Kidney (tissue), 14 donors: ENCODE measurements around the gene STK32B. TPM values are rescaled to one million over a fixed set of nuclear protein-coding genes. Genes with fewer than 3 reads are reported as not detected.

Experiments
- DNase-seq, 5 donors: peaks; one replicate each; pipeline ENCODE4 v3.0.0-alpha.2; 2013 to 2020
- FAIRE-seq: peaks from 2 replicates; lab custom pipeline; 2012; peaks lifted over from hg19 to GRCh38; lab: Jason Lieb, UNC
- H3K27ac ChIP-seq, 2 donors: one replicate each; pipeline ENCODE4 v1.7.0; 2013; ENCODE audit warnings: low read depth in 2 of 2, low read length in 2 of 2, inconsistent platforms in 1 of 2
- H3K27me3 ChIP-seq: one replicate; pipeline ENCODE4 v1.7.1; 2013; ENCODE audit warnings: low read length, inconsistent platforms; ENCODE audit not compliant: control insufficient read depth, insufficient read depth
- H3K36me3 ChIP-seq, 3 donors: one replicate each; pipeline versions ENCODE4 v1.7.0 to v1.7.1; 2013; ENCODE audit warnings: low read length in 3 of 3, control low read depth in 1 of 3, inconsistent platforms in 1 of 3; ENCODE audit not compliant: insufficient read depth in 3 of 3, control insufficient read depth in 2 of 3
- H3K4me1 ChIP-seq, 3 donors: one replicate each; pipeline versions ENCODE4 v1.7.0 to v1.7.1; 2013; ENCODE audit warnings: low read length in 3 of 3, inconsistent platforms in 1 of 3, low read depth in 1 of 3; ENCODE audit not compliant: control insufficient read depth in 2 of 3, insufficient read depth in 2 of 3
- H3K4me3 ChIP-seq, 3 donors: one replicate each; pipeline versions ENCODE4 v1.7.0 to v1.8.1; 2013; ENCODE audit warnings: low read length in 3 of 3, control low read depth in 1 of 3, inconsistent platforms in 1 of 3
- H3K9ac ChIP-seq, 3 donors: one replicate each; pipeline versions ENCODE4 v1.7.0 to v1.7.1; 2013; ENCODE audit warnings: low read length in 3 of 3, control low read depth in 1 of 3, inconsistent platforms in 1 of 3
- H3K9me3 ChIP-seq, 3 donors: one replicate each; pipeline versions ENCODE4 v1.7.0 to v1.7.1; 2013; ENCODE audit warnings: low read length in 3 of 3, control low read depth in 1 of 3, inconsistent platforms in 1 of 3; ENCODE audit not compliant: control insufficient read depth in 2 of 3, insufficient read depth in 1 of 3
- CTCF ChIP-seq: IDR thresholded peaks from 3 replicates; pipeline ENCODE4 v1.5.1; 2012; ENCODE audit warnings: mild to moderate bottlenecking, moderate library complexity, borderline replicate concordance; ENCODE audit not compliant: insufficient read depth; ENCODE audit errors: extremely low read depth
- intact Hi-C: fragments of 100-400 bp; cut with DNase I; formaldehyde crosslinking; loops from one replicate; pipeline ENCODE4 v1.11.1; 2022
- polyA plus RNA-seq: library from polyadenylated mRNA; stranded (reverse); fragments of 350-450 nt; fragmentation: Illumina TruSeq; extraction: RNeasy Lipid Tissue Mini Kit (QIAGEN cat#74804); gene quantifications from one replicate; pipeline ENCODE4 v1.2.3, GENCODE V29; 2014; ENCODE audit warnings: low read depth, low replicate concordance; ENCODE audit not compliant: insufficient read depth
- total RNA-seq: library from RNA; stranded (reverse); fragmentation: NEBNext Ultra II Directional; extraction: Animal tissue kit (Norgen Biotek cat#: 25700); gene quantifications from one replicate; pipeline ENCODE4 v1.2.1, GENCODE V29; 2021
- donor health status: control.
- donor health status: control.
- donor health status: control.
- donor health status: control.
- donor health status: control.
- donor health status: DM: yes; HTN: yes; CAD: no.
- donor health status: Normal renal cell carcinoma (clear cell type).

Gene STK32B
- total and polyA plus RNA-seq, 2 donors from 2014 or later = 18.1 to 18.2 TPM

- FAIRE-seq = no peak
- no peak for DNase-seq
Measured at GRCh38 chr4:5112333-5113095, 61.2 kb downstream of the STK32B start.

GRCh38 chr4:5114950-5115349, 63.7 kb downstream of the STK32B start:
- H3K9me3 ChIP-seq = no peaks in the 10 kb centered on the region
- H3K4me1 ChIP-seq = peaks cover 0 to under 1% (median 0%) of the 10 kb centered on the region in 3 donors
- H3K9ac ChIP-seq = no peak overlapping the region
- no peaks in the 10 kb centered on the region for H3K36me3 ChIP-seq
- intact Hi-C loops = no loop called here
- H3K4me3 ChIP-seq = no peak overlapping the region
- FAIRE-seq (no peak), DNase-seq (no peak)
- no peak for TF ChIP-seq CTCF
- H3K27me3 ChIP-seq = no peaks in the 10 kb centered on the region
- no peak overlapping the region for H3K27ac ChIP-seq

More at GRCh38 chr4:5112333-5113095, 61.2 kb downstream of the STK32B start:
- TF ChIP-seq CTCF = no peak
- Histone ChIP-seq H3K9me3 (no peaks in the 10 kb centered on the region), H3K9ac (no peak overlapping the region), H3K27ac (no peak overlapping the region), H3K4me3 (no peak overlapping the region), H3K27me3 (no peaks in the 10 kb centered on the region), H3K4me1 (no peaks in the 10 kb centered on the region), H3K36me3 (no peaks in the 10 kb centered on the region)
- intact Hi-C loops = no loop called here

GRCh38 chr4:5118091-5118786, 67.0 kb downstream of the STK32B start:
- intact Hi-C loops = no loop called here
- no peak for FAIRE-seq

More at GRCh38 chr4:5118091-5118786, 67.0 kb downstream of the STK32B start:
- Histone ChIP-seq H3K27me3 (no peaks in the 10 kb centered on the region), H3K9me3 (peaks cover 0 to 2% (median 0%) of the 10 kb centered on the region in 3 donors), H3K4me3 (no peak overlapping the region), H3K9ac (no peak overlapping the region), H3K27ac (no peak overlapping the region), H3K4me1 (peaks cover 0 to 2% (median 0%) of the 10 kb centered on the region in 3 donors), H3K36me3 (no peaks in the 10 kb centered on the region)
- TF ChIP-seq CTCF = no peak
- DNase-seq = no peak
